Gastrocnemius medialis (tissue), 4 donors: ENCODE measurements around the gene SUB1. TPM values are rescaled to one million over a fixed set of nuclear protein-coding genes. Genes with fewer than 3 reads are reported as not detected.
"Not testable (repeated sequence)": the region's sequence is repeated elsewhere in the genome, so short reads cannot be mapped to it uniquely, and the experiment has no call there.

Experiments
- ATAC-seq, 2 donors: fragments of 150-250 bp; one replicate each; pipeline ENCODE4 v1.9.1; 2016
- DNase-seq, 2 donors: peaks; one replicate each; pipeline ENCODE4 v3.0.0-alpha.2; 2019
- H3K27ac ChIP-seq, 4 donors: fragments of 200-600 bp; sonication (generic); 1 replicate in 1 of 4; 2 replicates in 3 of 4; pipeline ENCODE4 v1.5.1; 2016 to 2018; ENCODE audit warnings: mild to moderate bottlenecking in 2 of 4, moderate library complexity in 1 of 4
- H3K27me3 ChIP-seq, 3 donors: fragments of 200-600 bp; sonication (generic) in 2 of 3; 1 replicate in 1 of 3; 2 replicates in 2 of 3; pipeline versions ENCODE4 v1.5.1 to v1.6.0; 2016 to 2019; ENCODE audit warnings: mild to moderate bottlenecking in 1 of 3, moderate library complexity in 1 of 3
- H3K36me3 ChIP-seq, 2 donors: fragments of 200-600 bp; sonication (generic) in 1 of 2; one replicate each; pipeline ENCODE4 v1.5.1; 2017 to 2018
- H3K4me1 ChIP-seq, 2 donors: fragments of 200-600 bp; sonication (generic) in 1 of 2; one replicate each; pipeline ENCODE4 v1.5.1; 2016 to 2017; ENCODE audit warnings: mild to moderate bottlenecking in 2 of 2
- H3K4me3 ChIP-seq, 4 donors: fragments of 200-600 bp; sonication (generic) in 3 of 4; 1 replicate in 1 of 4; 2 replicates in 3 of 4; pipeline ENCODE4 v1.5.1; 2016 to 2019; ENCODE audit warnings: mild to moderate bottlenecking in 2 of 4
- H3K9me3 ChIP-seq, 3 donors: fragments of 200-600 bp; sonication (generic) in 2 of 3; 1 replicate in 1 of 3; 2 replicates in 2 of 3; pipeline ENCODE4 v1.5.1; 2016 to 2019
- POLR2A ChIP-seq, 2 donors: fragments of 450-650 bp; IDR thresholded peaks; one replicate each; pipeline ENCODE4 v1.6.1; 2017; ENCODE audit warnings: antibody characterized with exemption in 2 of 2, mild to moderate bottlenecking in 2 of 2, moderate library complexity in 2 of 2
- in situ Hi-C, 4 donors: fragments of 200-750 bp; cut with MboI; loops; one replicate each; pipeline versions ENCODE4 v1.15.0 to v1.8.0; 2017; ENCODE audit warnings: low sequenced_read_pairs in 4 of 4
- intact Hi-C: fragments of 100-400 bp; cut with DNase I; formaldehyde crosslinking; loops from one replicate; pipeline ENCODE4 v1.15.1; 2023; ENCODE audit warnings: low total_unique reads
- total RNA-seq, 4 donors: library from RNA; depleted of rRNA; stranded (reverse); fragments of >200 nt; gene quantifications; one replicate each; pipeline versions ENCODE4 v1.1.0 to v1.2.3, GENCODE V29; 2016
- TF ChIP-seq, protein P1 (sequence below), 5 experiments: fragments of 450-650 bp in 3 of 5; fragments of 200-600 bp in 2 of 5; sonication (generic) in 2 of 5; IDR thresholded peaks in 4 of 5; conservative IDR thresholded peaks in 1 of 5; 1 replicate in 4 of 5; 2 replicates in 1 of 5; pipeline ENCODE4 v1.5.1; 2016 to 2019; ENCODE audit warnings: antibody characterized with exemption in 5 of 5, mild to moderate bottlenecking in 3 of 5, moderate library complexity in 3 of 5

Gene SUB1
- total RNA-seq, 4 donors from 2014 or later = 82.6 to 162 (median 100) TPM

DNA sequence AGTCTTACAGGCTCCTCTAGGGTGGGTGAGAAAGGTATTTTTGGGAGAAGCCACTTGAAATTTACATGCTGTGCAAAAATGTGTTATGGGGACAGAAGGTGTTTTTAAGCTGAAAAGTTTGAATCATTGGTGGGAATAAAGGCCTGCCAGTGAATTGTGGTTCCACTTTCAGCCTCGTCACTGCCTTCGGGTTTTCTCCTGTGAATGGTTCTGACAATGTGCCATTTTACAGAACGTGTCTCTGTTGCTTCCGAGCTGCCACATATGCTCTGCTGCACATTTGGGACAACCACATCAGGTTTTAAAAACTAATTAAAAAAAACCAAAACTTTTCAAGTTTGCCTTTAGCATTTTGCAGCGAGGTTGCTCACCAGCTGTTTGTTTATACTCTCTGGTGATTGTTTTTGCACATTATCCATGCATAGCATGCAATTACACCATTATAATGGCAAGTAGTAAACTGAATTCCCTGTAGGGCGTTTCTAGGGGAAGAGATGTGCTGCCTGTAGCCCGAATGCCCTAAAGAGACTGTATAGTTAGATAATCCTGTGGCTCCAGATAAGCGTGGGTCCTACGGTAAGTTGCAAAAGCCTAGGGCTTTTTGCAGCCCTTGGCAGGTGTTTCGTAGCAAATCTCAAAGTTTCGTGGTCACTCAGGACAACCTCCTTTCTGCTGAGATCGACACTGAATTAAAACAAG lies 40.1 kb upstream of the SUB1 start:
- Histone ChIP-seq H3K27ac (no peak overlapping the region), H3K36me3 (no peaks in the 10 kb centered on the region), H3K27me3 (no peaks in the 10 kb centered on the region), H3K9me3 (no peaks in the 10 kb centered on the region), H3K4me1 (no peaks in the 10 kb centered on the region), H3K4me3 (no peak overlapping the region)
- in situ Hi-C loops = no loop called here
- ATAC-seq = no peak
- TF ChIP-seq, protein P1, sequence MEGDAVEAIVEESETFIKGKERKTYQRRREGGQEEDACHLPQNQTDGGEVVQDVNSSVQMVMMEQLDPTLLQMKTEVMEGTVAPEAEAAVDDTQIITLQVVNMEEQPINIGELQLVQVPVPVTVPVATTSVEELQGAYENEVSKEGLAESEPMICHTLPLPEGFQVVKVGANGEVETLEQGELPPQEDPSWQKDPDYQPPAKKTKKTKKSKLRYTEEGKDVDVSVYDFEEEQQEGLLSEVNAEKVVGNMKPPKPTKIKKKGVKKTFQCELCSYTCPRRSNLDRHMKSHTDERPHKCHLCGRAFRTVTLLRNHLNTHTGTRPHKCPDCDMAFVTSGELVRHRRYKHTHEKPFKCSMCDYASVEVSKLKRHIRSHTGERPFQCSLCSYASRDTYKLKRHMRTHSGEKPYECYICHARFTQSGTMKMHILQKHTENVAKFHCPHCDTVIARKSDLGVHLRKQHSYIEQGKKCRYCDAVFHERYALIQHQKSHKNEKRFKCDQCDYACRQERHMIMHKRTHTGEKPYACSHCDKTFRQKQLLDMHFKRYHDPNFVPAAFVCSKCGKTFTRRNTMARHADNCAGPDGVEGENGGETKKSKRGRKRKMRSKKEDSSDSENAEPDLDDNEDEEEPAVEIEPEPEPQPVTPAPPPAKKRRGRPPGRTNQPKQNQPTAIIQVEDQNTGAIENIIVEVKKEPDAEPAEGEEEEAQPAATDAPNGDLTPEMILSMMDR (IDR thresholded peaks at IDR 0.05 in 4 of 5, conservative IDR thresholded peaks at IDR 0.05 in 1 of 5) = no peak
- TF ChIP-seq POLR2A (IDR thresholded peaks at IDR 0.05) = no peak
- intact Hi-C loops = no loop called here
- DNase-seq = no peak

DNA sequence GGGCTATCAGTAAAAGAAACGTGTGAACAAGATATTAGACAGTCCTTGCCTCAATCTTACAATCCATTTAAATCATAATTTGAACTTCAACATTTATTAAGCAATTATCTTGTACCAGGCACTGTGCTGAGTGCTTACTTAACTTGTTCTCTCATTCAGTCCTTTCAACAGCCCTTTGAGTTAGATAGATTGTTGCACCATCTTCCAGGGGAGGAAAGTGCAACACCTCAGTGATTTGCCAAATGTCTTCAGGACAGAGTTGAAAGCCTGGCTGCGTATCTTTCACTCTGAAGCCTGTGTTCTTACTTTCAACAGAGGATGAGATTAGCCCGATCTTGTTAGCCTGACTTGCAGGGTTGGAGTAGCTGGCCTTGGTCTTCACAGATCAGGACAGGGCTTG lies 34.2 kb upstream of the SUB1 start:
- DNase-seq (no peak), ATAC-seq (no peak)
- Histone ChIP-seq H3K4me1 (no peaks in the 10 kb centered on the region), H3K9me3 (no peaks in the 10 kb centered on the region), H3K27me3 (no peaks in the 10 kb centered on the region), H3K36me3 (no peaks in the 10 kb centered on the region), H3K27ac (no peak overlapping the region), H3K4me3 (no peak overlapping the region)
- intact Hi-C loops = no loop called here
- TF ChIP-seq POLR2A (IDR thresholded peaks at IDR 0.05) = no peak
- TF ChIP-seq, protein P1 (IDR thresholded peaks at IDR 0.05 in 4 of 5, conservative IDR thresholded peaks at IDR 0.05 in 1 of 5) = no peak
- in situ Hi-C loops = no loop called here

DNA sequence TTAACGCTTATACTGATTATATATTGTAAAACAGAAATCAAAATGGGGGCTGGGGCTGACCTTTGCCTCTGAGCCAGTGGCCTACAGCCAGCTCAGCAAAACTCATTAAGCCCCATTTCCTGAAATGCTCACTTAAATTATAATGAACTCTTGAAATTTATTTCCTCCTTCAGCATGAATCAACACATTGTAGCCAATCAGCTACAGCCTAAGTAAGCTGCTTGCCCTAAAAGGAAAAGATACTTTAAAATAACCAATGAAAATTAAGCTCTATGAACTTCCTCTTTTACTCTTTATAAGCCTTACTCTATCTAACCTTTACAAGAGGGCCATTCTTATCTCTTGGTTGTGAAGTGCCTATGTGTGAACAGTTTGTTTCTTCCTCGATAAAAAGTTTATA lies 33.5 kb upstream of the SUB1 start:
- in situ Hi-C loops = no loop called here
- no peak for DNase-seq

DNA sequence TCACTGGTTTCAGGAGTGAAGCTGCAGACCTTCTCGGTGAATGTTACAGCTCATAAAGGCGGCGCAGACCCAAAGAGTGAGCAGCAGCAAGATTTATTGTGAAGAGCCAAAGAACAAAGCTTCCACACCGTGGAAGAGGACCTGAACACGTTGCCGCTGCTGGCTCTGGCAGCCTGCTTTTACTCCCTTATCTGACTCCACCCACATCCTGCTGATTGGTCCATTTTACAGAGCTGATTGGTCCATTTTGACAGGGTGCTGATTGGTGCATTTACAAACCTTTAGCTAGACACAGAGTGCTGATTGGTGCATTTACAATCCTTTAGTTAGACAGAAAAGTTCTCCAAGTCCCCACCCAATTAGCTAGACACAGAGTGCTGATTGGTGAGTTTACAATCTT lies 32.9 kb upstream of the SUB1 start:
- H3K9me3 ChIP-seq, H3K4me1 ChIP-seq, in situ Hi-C loops, DNase-seq, H3K27ac ChIP-seq, H3K4me3 ChIP-seq, H3K27me3 ChIP-seq, H3K36me3 ChIP-seq, ATAC-seq, intact Hi-C loops: not testable (repeated sequence)

More for the DNA sequence above, 33.5 kb upstream of the SUB1 start:
- intact Hi-C loops = no loop called here
- H3K9me3 ChIP-seq = no peaks in the 10 kb centered on the region
- no peaks in the 10 kb centered on the region for H3K4me1 ChIP-seq
- H3K27ac ChIP-seq = no peak overlapping the region
- H3K4me3 ChIP-seq = no peak overlapping the region
- H3K27me3 ChIP-seq = no peaks in the 10 kb centered on the region
- TF ChIP-seq, protein P1 (IDR thresholded peaks at IDR 0.05 in 4 of 5, conservative IDR thresholded peaks at IDR 0.05 in 1 of 5) = no peak
- TF ChIP-seq POLR2A (IDR thresholded peaks at IDR 0.05) = no peak
- H3K36me3 ChIP-seq = no peaks in the 10 kb centered on the region
- no peak for ATAC-seq

DNA sequence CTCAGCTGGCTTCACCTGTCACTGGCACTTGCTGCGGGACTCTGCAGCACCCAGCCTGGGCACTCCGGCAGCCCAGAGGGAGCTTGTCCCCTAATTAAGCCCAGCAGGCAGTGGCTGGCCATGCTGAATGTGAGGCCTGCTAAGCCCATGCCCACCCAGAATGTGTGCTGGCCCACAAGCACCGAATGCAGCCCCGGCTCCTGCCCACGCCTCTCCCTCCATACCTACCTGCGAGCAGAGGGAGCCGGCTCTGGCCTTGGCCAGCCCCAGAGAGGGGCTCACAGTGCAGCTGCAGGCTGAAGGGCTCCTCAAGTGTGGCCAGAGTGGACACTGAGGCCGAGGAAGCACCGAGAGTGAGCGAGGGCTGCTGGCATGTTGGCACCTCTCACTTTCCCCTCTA lies 32.4 kb upstream of the SUB1 start:
- TF ChIP-seq, protein P1 (IDR thresholded peaks at IDR 0.05 in 4 of 5, conservative IDR thresholded peaks at IDR 0.05 in 1 of 5) = no peak
- no peak for TF ChIP-seq POLR2A (IDR thresholded peaks at IDR 0.05)
- ATAC-seq (no peak), DNase-seq (no peak)
- H3K4me3 ChIP-seq = no peak overlapping the region
- H3K36me3 ChIP-seq = no peaks in the 10 kb centered on the region
- no peaks in the 10 kb centered on the region for H3K4me1 ChIP-seq
- H3K27me3 ChIP-seq = no peaks in the 10 kb centered on the region
- no peak overlapping the region for H3K27ac ChIP-seq
- in situ Hi-C loops = no loop called here
- intact Hi-C loops = no loop called here
- no peaks in the 10 kb centered on the region for H3K9me3 ChIP-seq

DNA sequence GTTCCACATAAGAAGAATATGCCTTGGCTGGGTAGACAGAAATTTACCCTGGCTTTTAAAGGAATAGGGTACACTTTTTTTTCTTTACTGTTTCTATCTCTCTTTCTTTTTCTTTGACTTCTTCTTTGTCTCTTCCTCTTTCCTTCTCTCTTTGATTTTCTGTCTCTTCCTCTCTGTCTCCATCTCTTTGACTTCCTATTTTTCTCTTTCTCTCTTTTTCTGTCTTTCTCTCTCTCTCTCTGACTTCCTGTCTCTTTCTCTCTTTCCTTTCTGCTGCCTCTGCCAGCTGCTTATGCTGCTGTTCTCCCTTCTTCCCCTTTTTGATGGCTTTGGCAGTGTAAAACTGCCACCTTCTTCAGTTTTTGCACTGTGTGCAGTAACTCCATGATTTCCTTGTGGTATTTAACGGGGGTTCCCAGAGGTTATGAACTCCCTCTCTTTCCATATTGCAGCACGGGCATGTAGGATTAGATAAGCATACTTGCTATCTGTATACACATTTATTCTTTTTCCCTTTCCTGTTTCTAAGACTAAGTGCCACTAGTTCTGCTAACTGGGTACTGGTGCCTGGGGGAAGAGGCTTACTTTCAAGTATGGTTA lies 31.1 kb upstream of the SUB1 start:
- H3K36me3 ChIP-seq, H3K27ac ChIP-seq, intact Hi-C loops, DNase-seq, H3K4me3 ChIP-seq, H3K9me3 ChIP-seq, H3K27me3 ChIP-seq, H3K4me1 ChIP-seq, ATAC-seq, in situ Hi-C loops: not testable (repeated sequence)

DNA sequence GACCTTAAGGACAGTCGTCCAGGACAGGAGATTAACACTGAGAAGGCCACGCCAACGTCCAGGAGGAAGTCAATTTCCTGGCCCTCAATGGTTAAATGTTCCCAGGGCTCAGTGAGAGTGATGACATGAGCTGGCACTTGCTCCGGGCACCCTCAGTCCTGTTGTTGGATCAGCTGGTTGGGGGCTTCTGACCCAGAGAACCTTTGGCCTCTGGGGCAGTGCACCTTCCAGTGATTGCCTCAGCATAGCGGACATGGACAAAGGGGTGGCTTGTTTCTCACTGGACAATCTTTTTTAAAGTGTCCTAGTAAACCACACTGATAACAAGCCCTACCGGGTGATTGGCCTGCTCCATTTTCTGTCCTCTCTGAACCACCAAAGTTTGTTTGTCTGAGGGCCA lies 28.8 kb upstream of the SUB1 start:
- ATAC-seq, H3K4me3 ChIP-seq, H3K36me3 ChIP-seq, H3K9me3 ChIP-seq, DNase-seq, in situ Hi-C loops, H3K4me1 ChIP-seq, H3K27me3 ChIP-seq, H3K27ac ChIP-seq, intact Hi-C loops: not testable (repeated sequence)
